Caco-2 (cell line): Measurements from ENCODE around the gene GOLGA8J. TPM values are rescaled to one million over a fixed set of nuclear protein-coding genes. Genes with fewer than 3 reads are reported as not detected.
"Not testable (repeated sequence)": the region's sequence is repeated elsewhere in the genome, so short reads cannot be mapped to it uniquely, and the experiment has no call there.

Experiments
- BruUV-seq: library from RNA; stranded (reverse); fragments of 400-500 nt; replicated peaks from 2 replicates; lab custom pipeline; 2021; lab: Mats Ljungman, UMichigan
- CTCF ChIA-PET: fragments of 300-600 bp; sonication (Branson Sonifier 250); formaldehyde crosslinking; loops from one replicate; lab custom pipeline; 2022; ENCODE audit warnings: antibody characterized with exemption; lab: Charles Lee
- POLR2A ChIA-PET: fragments of 300-600 bp; sonication (Branson Sonifier 250); formaldehyde crosslinking; loops from one replicate; lab custom pipeline; 2022; ENCODE audit warnings: antibody characterized with exemption; lab: Charles Lee
- DNase-seq, 2 experiments: peaks; one replicate each; pipeline versions ENCODE4 v3.0.0 to v3.0.0-alpha.2; 2020 to 2022
- H3K27me3 ChIP-seq: replicated peaks from 2 replicates; pipeline ENCODE4 v1.6.0; 2011; ENCODE audit warnings: low read length; ENCODE audit not compliant: control insufficient read depth, insufficient read depth
- H3K36me3 ChIP-seq: 2 replicates; pipeline ENCODE4 v1.5.1; 2011; ENCODE audit warnings: low read length; ENCODE audit not compliant: control insufficient read depth, insufficient read depth
- H3K4me1 ChIP-seq: fragments of 250-450 bp; sonication (Bioruptor Pico); 2 replicates; pipeline ENCODE4 v1.5.1; 2020; ENCODE audit warnings: mild to moderate bottlenecking
- H3K4me3 ChIP-seq: 2 replicates; pipeline ENCODE4 v1.5.1; 2011; ENCODE audit warnings: low read depth, mild to moderate bottlenecking, control low read depth, low read length
- H3K9me3 ChIP-seq: fragments of 250-450 bp; sonication (Bioruptor Pico); 2 replicates; pipeline ENCODE4 v1.5.1; 2020; ENCODE audit warnings: mild to moderate bottlenecking, moderate library complexity
- H3K27ac Mint-ChIP-seq: one replicate; pipeline ENCODE4 v1.8.0; 2022; ENCODE audit warnings: mixed read lengths; ENCODE audit not compliant: unreplicated experiment
- H3K27me3 Mint-ChIP-seq: one replicate; pipeline ENCODE4 v1.8.0; 2022; ENCODE audit warnings: mixed read lengths; ENCODE audit not compliant: insufficient read depth, unreplicated experiment
- H3K36me3 Mint-ChIP-seq: one replicate; pipeline ENCODE4 v1.8.0; 2022; ENCODE audit warnings: mild to moderate bottlenecking, mixed read lengths; ENCODE audit not compliant: insufficient read depth, unreplicated experiment
- H3K4me1 Mint-ChIP-seq: one replicate; pipeline ENCODE4 v1.8.0; 2022; ENCODE audit warnings: low read depth, mixed read lengths; ENCODE audit not compliant: unreplicated experiment
- H3K4me3 Mint-ChIP-seq: one replicate; pipeline ENCODE4 v1.8.0; 2022; ENCODE audit warnings: mild to moderate bottlenecking, moderate library complexity, mixed read lengths; ENCODE audit not compliant: unreplicated experiment
- H3K9me3 Mint-ChIP-seq: one replicate; pipeline ENCODE4 v1.8.0; 2022; ENCODE audit warnings: mixed read lengths; ENCODE audit not compliant: unreplicated experiment
- intact Hi-C: fragments of 100-400 bp; cut with micrococcal nuclease; formaldehyde crosslinking; loops from one replicate; pipeline ENCODE4 v1.10.0; 2022; ENCODE audit not compliant: unreplicated experiment
- total RNA-seq: library from RNA; stranded (reverse); gene quantifications from 2 replicates; pipeline ENCODE4 v1.2.3, GENCODE V29; 2022

Gene GOLGA8J
- total RNA-seq, 1 experiment from 2014 or later: not detected

GRCh38 chr15:30130066-30130465, 47.3 kb downstream of the GOLGA8J start:
- H3K27ac Mint-ChIP-seq, H3K4me3 Mint-ChIP-seq, H3K9me3 ChIP-seq, H3K4me1 Mint-ChIP-seq, H3K9me3 Mint-ChIP-seq, H3K36me3 ChIP-seq, DNase-seq, intact Hi-C loops, BruUV-seq, H3K36me3 Mint-ChIP-seq, H3K27me3 ChIP-seq, POLR2A ChIA-PET, CTCF ChIA-PET, H3K27me3 Mint-ChIP-seq, H3K4me3 ChIP-seq, H3K4me1 ChIP-seq: not testable (repeated sequence)

- H3K4me1 Mint-ChIP-seq, POLR2A ChIA-PET, H3K36me3 ChIP-seq, H3K27me3 ChIP-seq, CTCF ChIA-PET, intact Hi-C loops, BruUV-seq, H3K4me3 ChIP-seq, H3K4me3 Mint-ChIP-seq, H3K9me3 Mint-ChIP-seq, DNase-seq, H3K36me3 Mint-ChIP-seq, H3K27ac Mint-ChIP-seq, H3K9me3 ChIP-seq, H3K27me3 Mint-ChIP-seq, H3K4me1 ChIP-seq: not testable (repeated sequence)
Measured at GRCh38 chr15:30134751-30135150, 52.0 kb downstream of the GOLGA8J start, which contains the start of gene GOLGA8T. GOLGA8T (plus strand) TSS chr15:30135051; CDS start chr15:30135149, 98 bp downstream.

Other genes with a start within 250 kb of the GOLGA8J start
- gene GOLGA8T, start 52.1 kb downstream of the GOLGA8J start, total RNA-seq: not detected in 2 replicates